H1 (cell line): ENCODE data around the gene ARGLU1. TPM values are rescaled to one million over a fixed set of nuclear protein-coding genes. Genes with fewer than 3 reads are reported as not detected.

Experiments
- BRCA1 ChIP-seq: IDR thresholded peaks from 2 replicates; pipeline ENCODE4 v1.6.1; 2012; ENCODE audit warnings: low read depth, low read length, improper control_type of control experiment
- CBX5 ChIP-seq: fragments of 300-800, 300-1000 bp; sonication (generic); IDR thresholded peaks from 2 replicates; pipeline ENCODE4 v1.7.1; 2016; ENCODE audit warnings: antibody characterized with exemption, low read length, low read depth
- CTCF ChIP-seq, 3 experiments: IDR thresholded peaks; 1 replicate in 2 of 3; 2 replicates in 1 of 3; pipeline versions ENCODE4 v1.5.1 to v1.6.1; 2011; ENCODE audit warnings: low read length in 3 of 3, mild to moderate bottlenecking in 3 of 3, inconsistent platforms in 2 of 3, low read depth in 1 of 3, moderate library complexity in 1 of 3; ENCODE audit not compliant: insufficient read depth in 1 of 3; ENCODE audit errors: control extremely low read depth in 1 of 3
- NANOG ChIP-seq: IDR thresholded peaks from 2 replicates; pipeline ENCODE4 v1.6.1; 2011; ENCODE audit warnings: low read length, low read depth, mild to moderate bottlenecking, inconsistent platforms; ENCODE audit not compliant: insufficient read depth, poor library complexity, severe bottlenecking
- POU5F1 ChIP-seq: IDR thresholded peaks from 2 replicates; pipeline ENCODE4 v1.6.1; 2011; ENCODE audit warnings: low read depth, mild to moderate bottlenecking, low read length, moderate library complexity
- TCF12 ChIP-seq: IDR thresholded peaks from 2 replicates; pipeline ENCODE4 v1.6.1; 2011; ENCODE audit warnings: low read depth, mild to moderate bottlenecking, low read length
- polyA plus RNA-seq, 7 experiments: library from polyadenylated mRNA; depleted of rRNA in 3 of 7; stranded (reverse) in 5 of 7; unstranded in 2 of 7; fragments of >200 nt in 5 of 7; fragments of 200-250 nt in 2 of 7; gene quantifications; 1 replicate in 5 of 7; 2 replicates in 1 of 7; 4 replicates in 1 of 7; pipeline versions ENCODE4 v1.2.1 to v1.2.3, GENCODE V29; 2011 to 2013; ENCODE audit warnings: missing spikeins in 2 of 7, mixed read lengths in 2 of 7
- total RNA-seq: library from RNA; stranded (reverse); fragmentation: NEBNext Ultra II Directional; extraction: Animal tissue kit (Norgen Biotek cat#: 25700); gene quantifications from 2 replicates; pipeline ENCODE4 v1.2.1, GENCODE V29; 2021

The ARGLU1 gene
- total and polyA plus RNA-seq, 2 of the 8 experiments (the other 6 are each of a cell fraction or from before 2014, with no cell fraction given): 47.8 to 84.9 TPM

- no peak for TF ChIP-seq CTCF (IDR thresholded peaks at IDR 0.05; ENCODE audit: control extremely low read depth in 1 of 3, insufficient read depth in 1 of 3, low read depth in 1 of 3, low read length in 3 of 3)
- no peak for TF ChIP-seq NANOG
- TF ChIP-seq POU5F1: no peak
- TF ChIP-seq TCF12: no peak
- TF ChIP-seq BRCA1: no peak
- TF ChIP-seq CBX5: no peak
Observed at GRCh38 chr13:106491928-106492587, 75.9 kb downstream of the ARGLU1 start (continued).

Other genes starting within 250 kb of the ARGLU1 start
- 10.3 and 12.0 TPM in 2 replicates for gene EFNB2, start 32.5 kb downstream of the ARGLU1 start, total RNA-seq
- gene EFNB2, start 32.5 kb downstream of the ARGLU1 start, polyA plus RNA-seq (2011; rRNA removed): 7.5 and 8.2 TPM in 2 replicates